GM19193 (cell line): ENCODE results near the gene DSCAM.

Experiments used
- POLR2A ChIP-seq: IDR thresholded peaks from 4 replicates; pipeline ENCODE4 v1.6.1; 2011; ENCODE audit not compliant: insufficient read depth, insufficient read length; ENCODE audit errors: extremely low read depth

DSCAM gene

DNA sequence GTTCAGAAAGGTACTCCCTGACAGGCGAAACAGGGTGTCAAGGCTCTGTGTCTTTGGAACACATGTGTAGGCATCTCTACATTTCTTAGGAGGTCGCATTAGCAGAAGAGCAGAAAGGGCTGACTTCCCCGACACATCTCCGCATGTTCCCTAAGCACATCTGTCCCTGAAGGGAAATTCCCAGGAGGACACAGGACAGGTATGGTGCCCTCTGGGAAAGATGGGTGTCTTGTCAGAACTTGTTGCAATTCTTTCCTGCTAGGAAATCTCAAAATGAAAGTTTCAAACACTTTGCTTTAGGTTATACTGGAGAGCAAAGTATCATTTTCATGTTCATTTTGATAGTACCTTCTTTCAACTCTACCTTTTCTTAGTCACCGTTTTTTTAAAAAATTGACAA, 2.0 kb downstream of the DSCAM start:
- TF ChIP-seq POLR2A = no peak

DNA sequence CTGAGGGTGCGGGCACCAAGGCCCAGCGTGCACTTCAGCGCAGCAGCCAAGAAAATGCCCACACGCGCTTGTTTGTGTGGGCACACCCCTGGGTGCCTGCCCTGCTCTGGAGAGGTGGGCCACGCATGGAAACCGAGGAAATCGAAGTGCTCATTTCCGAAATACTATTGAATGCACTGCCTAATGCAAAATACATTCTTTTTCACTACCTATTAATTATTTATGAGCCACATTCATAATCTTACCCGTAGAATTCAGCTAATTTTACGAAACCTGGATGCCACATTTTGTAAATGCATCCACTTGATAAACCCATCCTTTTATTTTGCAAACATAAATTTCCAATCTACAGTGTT, 4.8 kb downstream of the DSCAM start:
- TF ChIP-seq POLR2A = no peak

DNA sequence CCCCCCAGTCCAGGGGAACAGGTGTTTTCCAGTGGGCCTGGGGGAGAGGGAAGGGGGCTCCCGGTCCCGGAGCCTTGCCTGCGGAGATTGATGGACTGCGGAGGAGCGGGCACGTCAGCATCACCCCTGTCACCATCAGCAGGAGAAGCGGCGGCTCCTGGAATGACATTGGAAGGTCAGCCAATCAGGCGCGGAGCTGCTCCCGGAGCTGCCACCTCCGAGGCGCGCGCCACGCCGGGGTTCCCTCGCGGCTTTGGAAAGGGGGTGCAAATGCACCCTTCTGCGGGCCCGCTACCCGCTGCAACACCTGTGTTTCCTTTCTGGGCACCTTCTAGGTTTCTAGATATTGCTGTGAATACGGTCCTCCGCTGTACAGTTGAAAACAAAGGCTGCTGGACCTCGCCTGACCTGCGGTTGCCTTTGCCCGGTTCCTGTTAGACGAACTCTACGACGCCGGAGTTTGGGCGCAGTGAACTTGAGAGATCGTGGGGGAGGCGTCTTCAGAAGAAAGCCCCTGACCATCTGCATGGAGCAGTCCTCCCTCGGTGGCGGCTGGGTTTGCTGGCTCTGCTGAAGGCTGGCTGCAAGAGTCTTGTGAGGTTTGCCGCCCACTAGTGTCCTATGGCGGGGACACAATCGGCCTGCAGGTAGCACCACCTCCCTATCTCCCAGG, 5.3 kb downstream of the DSCAM start:
- no peak for TF ChIP-seq POLR2A

DNA sequence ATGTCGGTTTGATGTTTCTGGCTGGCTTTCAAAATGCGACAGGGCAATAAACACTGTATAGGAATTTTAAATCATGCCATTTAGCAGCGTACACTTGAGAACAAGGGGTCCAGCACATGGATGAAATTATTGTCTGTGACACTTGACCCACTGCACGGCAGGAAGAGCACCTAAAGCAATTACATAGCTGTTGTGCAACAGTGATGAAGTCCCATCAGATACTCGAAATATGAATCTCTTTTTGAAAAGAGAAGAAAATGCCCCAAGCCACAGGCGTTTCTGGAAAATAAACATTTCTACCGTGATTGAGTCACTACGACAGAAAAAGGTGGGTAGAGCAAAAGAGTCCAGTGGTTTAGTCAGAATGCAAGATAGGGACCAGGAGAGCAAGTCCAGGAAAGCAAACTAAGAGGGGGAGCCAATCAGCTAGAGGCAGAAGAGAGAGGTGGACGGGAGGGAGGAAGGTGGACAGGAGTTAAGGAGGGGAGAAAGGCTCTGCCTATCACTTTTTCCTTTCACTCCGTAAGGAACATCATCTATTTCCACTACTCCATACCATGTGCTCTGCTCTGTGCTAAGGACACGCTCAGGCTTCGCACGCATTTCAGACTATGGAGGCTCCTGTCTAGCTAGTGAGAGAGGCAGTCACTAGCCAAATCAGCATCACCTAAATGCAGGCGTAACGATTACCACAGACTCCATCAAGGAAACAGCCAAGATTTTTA, 6.4 kb downstream of the DSCAM start:
- TF ChIP-seq POLR2A = no peak

DNA sequence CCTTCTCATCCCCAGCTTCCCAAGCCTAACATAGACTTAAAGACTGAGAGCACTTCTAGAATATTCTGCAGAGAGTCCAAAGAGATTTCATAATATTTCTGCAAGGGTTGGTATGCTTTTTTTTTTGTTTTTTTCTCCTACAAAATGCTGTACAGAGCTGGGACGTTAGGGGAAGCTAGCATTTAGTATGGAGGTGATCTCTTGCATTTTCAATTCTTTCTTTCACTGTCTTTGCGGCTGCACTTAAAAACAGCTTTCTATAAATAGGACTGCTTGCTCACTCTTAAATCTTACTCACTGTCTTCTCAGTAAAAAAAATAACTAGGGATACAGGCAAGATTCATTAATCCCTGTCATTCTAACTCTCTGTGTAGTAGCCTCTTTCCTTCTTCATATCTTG, 7.4 kb downstream of the DSCAM start:
- TF ChIP-seq POLR2A = no peak

DNA sequence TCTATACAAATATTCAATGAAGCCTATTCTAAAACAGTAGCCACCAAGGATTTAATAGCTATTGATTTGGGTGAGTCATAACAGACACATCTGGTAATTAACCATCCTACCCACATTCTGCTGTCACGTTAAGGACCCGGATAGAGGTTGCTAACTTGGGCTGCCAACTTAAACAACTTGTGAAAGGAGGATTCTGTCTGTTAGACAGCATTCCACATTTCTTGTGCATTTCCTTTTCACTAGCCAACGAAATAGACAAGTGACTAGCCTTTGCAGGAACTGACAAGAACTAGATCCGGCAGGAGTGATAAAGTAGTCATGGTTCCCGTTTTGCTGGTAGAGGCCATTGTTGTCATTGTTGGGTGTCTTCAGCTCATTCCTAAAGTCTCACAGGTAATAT, 9.5 kb downstream of the DSCAM start:
- no peak for TF ChIP-seq POLR2A

DNA sequence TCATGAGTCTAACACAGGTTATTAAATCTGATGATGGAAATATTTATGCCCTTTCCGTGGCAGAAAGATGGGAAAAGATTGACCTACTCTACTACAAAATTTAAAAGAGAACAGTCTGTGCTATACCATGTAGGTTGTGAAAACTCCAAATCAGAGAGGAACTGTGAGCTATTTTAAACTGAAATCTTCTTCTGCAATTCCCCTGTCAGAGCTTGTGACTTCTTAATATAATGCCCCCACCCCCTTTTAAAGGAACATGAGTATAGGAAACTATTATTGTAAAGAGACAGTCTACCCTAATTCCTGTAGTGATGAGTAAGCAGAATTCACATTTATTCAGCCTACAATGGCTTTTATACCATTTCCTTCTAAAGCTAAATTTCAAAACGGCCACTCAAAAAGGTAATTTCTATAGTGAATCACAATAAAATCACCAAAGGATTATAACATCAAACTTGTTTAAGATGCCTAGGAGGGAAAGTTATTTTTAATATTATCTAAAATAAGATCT, 11.7 kb downstream of the DSCAM start:
- TF ChIP-seq POLR2A = no peak

DNA sequence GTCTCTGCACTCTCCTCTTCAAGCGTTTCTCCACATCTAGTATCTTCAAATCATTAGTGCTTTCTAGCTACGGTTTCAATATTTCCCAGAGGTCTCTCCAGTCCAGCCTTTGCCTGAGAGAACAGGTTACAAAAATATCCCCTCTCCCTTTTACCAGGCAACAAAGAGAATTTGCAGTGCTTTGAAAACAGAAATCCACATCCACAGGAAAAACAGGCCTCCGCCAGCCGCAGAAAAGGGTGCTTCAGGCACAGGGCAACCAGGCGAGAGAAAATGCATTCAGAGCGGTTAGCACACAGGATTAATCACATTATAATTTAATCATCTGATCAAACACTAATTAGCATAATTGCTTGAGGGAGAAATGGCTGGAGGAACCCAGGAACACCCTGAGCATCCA, 13.8 kb downstream of the DSCAM start:
- TF ChIP-seq POLR2A = no peak

DNA sequence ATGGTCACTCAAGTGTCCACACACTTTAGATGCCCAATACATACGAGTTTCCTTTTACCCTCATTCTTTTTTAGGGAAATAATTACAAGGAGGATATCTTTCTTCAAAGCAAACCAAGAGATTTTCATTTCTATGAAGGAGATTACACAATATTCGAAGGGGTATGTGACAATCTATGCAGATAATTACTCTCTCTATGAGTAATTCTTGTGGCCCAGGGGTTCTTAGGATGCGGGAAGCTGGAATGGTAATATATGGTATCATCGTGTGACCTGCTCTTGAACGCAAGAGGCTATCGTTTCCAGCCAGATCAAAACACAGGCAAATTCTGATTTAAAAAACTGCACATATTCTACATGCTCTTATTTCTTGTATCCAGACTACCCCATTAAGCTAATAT, 14.6 kb downstream of the DSCAM start:
- no peak for TF ChIP-seq POLR2A

DNA sequence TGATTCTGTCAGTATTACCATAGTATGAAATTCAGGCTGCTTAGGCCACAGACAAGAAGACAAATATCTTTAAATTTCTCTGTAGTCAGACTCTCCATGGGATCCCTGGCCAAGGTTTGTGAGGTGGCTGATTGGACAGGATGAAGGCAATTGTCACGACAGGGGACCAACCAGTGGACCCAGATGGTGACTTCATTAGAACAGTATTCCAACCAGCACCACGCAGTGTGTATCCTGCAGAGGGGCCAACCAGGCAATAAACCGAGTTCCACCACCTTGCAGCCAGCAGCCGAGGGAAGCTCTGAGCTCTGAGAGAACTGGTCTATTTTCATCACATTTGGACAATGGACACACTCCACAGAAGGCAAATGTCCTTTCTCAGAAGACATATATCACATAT, 16.1 kb downstream of the DSCAM start:
- TF ChIP-seq POLR2A = no peak

DNA sequence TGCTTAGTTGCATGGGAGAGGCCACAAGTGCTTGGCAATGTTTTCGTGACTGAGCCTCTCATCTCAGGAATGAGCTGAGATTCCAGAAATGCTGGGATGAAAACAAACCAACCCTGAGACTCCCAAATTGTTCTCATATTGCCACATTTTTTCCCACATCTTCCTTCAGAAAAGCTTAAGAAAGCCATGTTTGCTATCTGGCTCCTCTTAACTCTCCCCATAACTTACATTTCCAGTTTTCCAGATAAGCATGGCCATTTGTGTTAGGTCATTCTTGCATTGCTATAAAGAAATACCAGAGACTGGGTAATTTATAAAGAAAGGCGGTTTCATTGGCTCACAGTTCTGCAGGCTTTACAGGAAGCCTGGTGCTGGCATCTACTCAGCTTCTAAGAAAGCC, 17.2 kb downstream of the DSCAM start:
- no peak for TF ChIP-seq POLR2A

DNA sequence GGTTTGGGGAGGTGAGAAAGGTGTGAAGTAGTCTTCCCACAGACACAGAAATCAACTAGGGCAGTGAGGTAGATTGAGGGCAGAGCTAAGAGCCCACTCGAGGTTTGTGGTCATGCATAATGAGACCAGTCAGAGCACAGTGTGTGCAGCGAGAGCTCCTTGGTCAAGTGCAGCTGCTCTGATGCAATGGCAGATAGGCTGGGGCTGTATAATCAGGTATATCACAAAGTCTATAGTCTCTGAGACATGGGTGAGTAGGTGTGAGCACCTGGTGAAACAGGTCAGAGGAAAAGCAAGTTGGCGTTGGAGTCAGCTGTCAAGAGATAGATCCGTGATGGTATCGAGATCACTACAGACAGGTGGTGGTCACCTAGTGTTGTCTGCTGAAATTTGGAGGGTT, 17.6 kb downstream of the DSCAM start:
- TF ChIP-seq POLR2A = no peak

DNA sequence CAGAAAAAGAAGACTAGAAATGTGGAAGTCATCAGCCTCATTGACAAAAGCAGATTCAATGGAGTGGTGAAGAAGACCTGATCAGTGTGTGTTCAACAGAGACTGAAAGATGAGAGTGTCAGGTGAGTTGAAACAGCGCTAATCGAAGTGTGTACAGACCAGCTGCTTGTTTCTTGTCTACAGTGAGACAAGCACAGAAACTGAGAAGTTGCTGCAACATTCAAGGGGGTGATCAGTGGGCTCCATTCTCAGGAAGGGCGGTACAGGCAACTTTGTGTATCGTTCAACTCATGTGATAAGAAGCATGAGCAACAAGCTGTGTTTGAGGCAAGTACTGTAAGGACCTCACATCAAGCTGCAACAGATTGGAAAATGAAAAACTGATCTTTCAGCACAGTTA, 19.4 kb downstream of the DSCAM start:
- no peak for TF ChIP-seq POLR2A

DNA sequence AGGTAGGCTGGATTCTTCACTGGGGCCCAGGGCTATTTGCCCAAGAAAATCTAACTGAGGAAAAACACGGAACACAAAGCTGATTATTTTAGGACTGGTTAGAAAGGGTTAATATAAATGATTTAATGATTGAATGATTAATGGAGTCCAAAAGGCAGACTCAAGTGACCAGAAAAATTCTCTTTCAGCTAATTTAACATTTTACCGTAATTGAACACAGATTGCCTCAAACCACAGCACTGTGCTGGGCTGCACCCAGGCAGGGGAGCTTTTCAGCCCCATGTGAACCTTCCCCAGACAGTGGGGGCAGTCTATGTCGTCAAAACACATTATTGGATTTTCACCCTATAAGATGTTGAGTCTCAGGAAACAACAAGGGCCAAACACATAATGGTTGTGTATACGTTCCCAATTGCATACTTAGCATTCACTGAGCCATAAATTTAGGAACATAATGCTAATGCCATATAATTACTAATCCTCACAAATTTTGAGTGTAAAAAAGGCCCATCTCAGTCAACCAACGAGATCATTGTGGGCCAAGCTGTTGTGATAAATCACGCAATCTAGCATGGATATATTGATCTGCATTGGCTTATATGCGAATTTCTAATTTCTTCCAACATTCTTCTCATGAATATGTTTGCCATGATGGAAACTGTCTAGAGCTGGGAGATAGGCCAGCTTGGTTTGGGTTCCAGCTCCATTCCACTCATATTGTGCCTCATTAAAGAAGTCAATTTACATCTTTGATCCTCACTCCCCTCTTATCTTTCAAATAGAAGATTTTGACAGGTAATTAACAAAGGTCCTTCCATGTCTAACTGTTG, 27.7 kb downstream of the DSCAM start:
- no peak for TF ChIP-seq POLR2A

DNA sequence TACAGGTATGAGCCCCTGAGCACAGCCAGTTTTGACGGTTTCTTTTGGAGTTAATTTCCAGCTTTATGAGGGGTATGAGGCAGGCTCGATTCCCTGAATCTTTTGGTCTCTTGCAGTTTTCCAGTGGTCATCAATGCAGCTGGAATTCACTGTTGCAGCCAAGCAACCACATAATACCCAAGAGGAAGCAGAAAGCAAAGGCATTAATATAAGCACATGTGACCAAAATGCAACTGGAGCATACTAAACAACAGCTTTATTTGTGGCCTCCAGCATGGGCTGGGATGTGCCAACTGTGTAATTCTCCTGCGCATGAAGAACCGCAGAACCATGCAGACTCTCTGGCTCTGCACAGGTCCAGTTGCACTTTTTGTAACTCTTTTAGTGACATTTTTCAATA, 33.0 kb downstream of the DSCAM start:
- no peak for TF ChIP-seq POLR2A
